Type B pancreatic cell (in vitro differentiated cells): ENCODE data around the gene CARD9. TPM values are rescaled to one million over a fixed set of nuclear protein-coding genes. Genes with fewer than 3 reads are reported as not detected.
"Not testable (repeated sequence)": the region's sequence is repeated elsewhere in the genome, so short reads cannot be mapped to it uniquely, and the experiment has no call there.

Source experiments
- DNase-seq: peaks from one replicate; pipeline ENCODE4 v3.0.0; 2021; ENCODE audit warnings: mixed read lengths; ENCODE audit not compliant: unreplicated experiment; ENCODE audit errors: extremely low spot score
- H3K27ac Mint-ChIP-seq: 2 replicates; pipeline ENCODE4 v1.8.0; 2021; ENCODE audit warnings: mild to moderate bottlenecking, mixed read lengths
- H3K27me3 Mint-ChIP-seq: 2 replicates; pipeline ENCODE4 v1.8.0; 2021; ENCODE audit warnings: mixed read lengths
- H3K36me3 Mint-ChIP-seq: 2 replicates; pipeline ENCODE4 v1.8.0; 2021; ENCODE audit warnings: mixed read lengths
- H3K4me1 Mint-ChIP-seq: one replicate; pipeline ENCODE4 v1.8.0; 2021; ENCODE audit warnings: mixed read lengths; ENCODE audit not compliant: unreplicated experiment
- H3K4me3 Mint-ChIP-seq: 2 replicates; pipeline ENCODE4 v1.8.0; 2021; ENCODE audit warnings: mild to moderate bottlenecking, mixed read lengths
- H3K9me3 Mint-ChIP-seq: 2 replicates; pipeline ENCODE4 v1.8.0; 2021; ENCODE audit warnings: mixed read lengths
- CTCF ChIP-seq: fragments of 200-600 bp; sonication (generic); conservative IDR thresholded peaks from 2 replicates; pipeline ENCODE4 v1.5.0; 2021; ENCODE audit warnings: antibody characterized with exemption, mild to moderate bottlenecking
- total RNA-seq: library from RNA; stranded (reverse); gene quantifications from 2 replicates; pipeline ENCODE4 v1.2.1, GENCODE V29; 2021; ENCODE audit warnings: low replicate concordance

CARD9 gene
- total RNA-seq, 1 donor from 2014 or later: 2.6 TPM

- H3K36me3 Mint-ChIP-seq: peaks cover 3% of the 10 kb centered on the region
- no peaks in the 10 kb centered on the region for H3K27me3 Mint-ChIP-seq
- H3K4me1 Mint-ChIP-seq: peaks cover 19% of the 10 kb centered on the region
- no peak for TF ChIP-seq CTCF
- H3K9me3 Mint-ChIP-seq: no peaks in the 10 kb centered on the region
- DNase-seq: no peak
- H3K4me3 Mint-ChIP-seq: peak overlapping the region; percentile 94
- peak overlapping the region; percentile 86 for H3K27ac Mint-ChIP-seq
These were observed 36.3 kb upstream of the CARD9 start for GRCh38 chr9:136409557-136410455.

GRCh38 chr9:136407911-136408310 lies 34.4 kb upstream of the CARD9 start:
- Mint-ChIP-seq H3K27ac (no peak overlapping the region), H3K4me1 (peaks cover 19% of the 10 kb centered on the region), H3K9me3 (no peaks in the 10 kb centered on the region), H3K36me3 (no peaks in the 10 kb centered on the region), H3K27me3 (no peaks in the 10 kb centered on the region), H3K4me3 (peak overlapping the region; percentile 71)
- no peak for TF ChIP-seq CTCF
- no peak for DNase-seq

- H3K36me3 Mint-ChIP-seq, H3K9me3 Mint-ChIP-seq, H3K27ac Mint-ChIP-seq, H3K4me3 Mint-ChIP-seq, H3K27me3 Mint-ChIP-seq, DNase-seq: not testable (repeated sequence)
- H3K4me1 Mint-ChIP-seq: peaks cover 18% of the 10 kb centered on the region
These were observed 33.6 kb upstream of the CARD9 start for GRCh38 chr9:136407061-136407460.

- not testable (repeated sequence) for H3K9me3 Mint-ChIP-seq, H3K4me1 Mint-ChIP-seq, H3K36me3 Mint-ChIP-seq, H3K27ac Mint-ChIP-seq, H3K27me3 Mint-ChIP-seq, H3K4me3 Mint-ChIP-seq, DNase-seq
These were observed 32.4 kb upstream of the CARD9 start for GRCh38 chr9:136405904-136406303.

- Mint-ChIP-seq H3K4me1 (peaks cover 10% of the 10 kb centered on the region), H3K36me3 (no peaks in the 10 kb centered on the region), H3K4me3 (no peak overlapping the region), H3K27me3 (no peaks in the 10 kb centered on the region), H3K9me3 (no peaks in the 10 kb centered on the region), H3K27ac (no peak overlapping the region)
- DNase-seq: no peak
- TF ChIP-seq CTCF: no peak
These were observed 32.0 kb upstream of the CARD9 start for GRCh38 chr9:136405481-136405880.

GRCh38 chr9:136404801-136405136 lies 31.3 kb upstream of the CARD9 start:
- Mint-ChIP-seq H3K27ac (no peak overlapping the region), H3K36me3 (no peaks in the 10 kb centered on the region), H3K9me3 (no peaks in the 10 kb centered on the region), H3K27me3 (no peaks in the 10 kb centered on the region), H3K4me3 (no peak overlapping the region), H3K4me1 (peaks cover 8% of the 10 kb centered on the region)
- TF ChIP-seq CTCF: no peak
- no peak for DNase-seq
